GM20000 (cell line): ENCODE results near the gene MARK1.

ENCODE experiments used
- DNase-seq: peaks from one replicate; pipeline ENCODE4 v3.0.0; 2012; ENCODE audit warnings: low spot score
- TF ChIP-seq, protein P1 (sequence below): IDR thresholded peaks from 2 replicates; pipeline ENCODE4 v1.5.1; 2012; ENCODE audit warnings: mild to moderate bottlenecking, control low read depth; ENCODE audit errors: extremely low read depth, missing control alignments

Gene MARK1

DNA sequence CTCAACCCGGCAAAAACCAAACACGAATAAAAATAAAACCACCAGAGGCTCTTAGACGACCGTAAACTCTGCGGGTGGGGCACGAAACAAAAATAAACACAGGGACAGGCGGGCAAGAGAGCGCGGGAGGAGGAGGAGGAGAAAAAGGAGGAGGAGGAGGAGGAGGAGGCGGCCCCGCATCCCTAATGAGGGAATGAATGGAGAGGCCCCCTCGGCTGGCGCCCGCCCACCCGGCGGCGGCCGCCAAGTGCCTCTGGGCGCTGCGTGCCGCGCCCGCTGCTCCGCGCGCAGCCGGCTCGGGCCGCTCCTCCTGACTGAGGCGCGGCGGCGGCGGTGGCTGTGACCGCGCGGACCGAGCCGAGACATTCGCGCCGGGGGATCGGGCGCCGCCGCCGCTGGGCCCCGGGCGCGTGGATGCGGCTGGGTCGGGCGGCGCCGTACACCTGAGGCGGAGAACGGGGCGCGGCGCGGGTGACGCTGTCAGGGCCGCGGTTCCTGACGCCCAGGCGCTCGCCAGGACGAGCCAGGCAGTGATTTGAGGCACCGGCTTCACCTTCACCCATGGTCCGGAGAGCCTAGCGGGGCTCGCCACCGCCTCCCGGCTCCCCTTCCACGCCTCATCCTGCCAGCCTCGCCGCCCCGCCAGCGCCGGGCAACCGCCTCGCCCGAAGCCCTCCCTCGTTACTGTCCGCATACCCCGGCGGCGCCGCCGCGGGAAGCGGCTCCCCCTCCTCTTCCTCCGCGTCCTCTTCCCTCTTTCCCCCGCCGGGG, at the start of gene MARK1:
Gene MARK1, plus strand, starts transcription at position 229 of the 771 bp plus-strand sequence. CDS start 687 bp downstream, outside the sequence.
- DNase-seq: peak; percentile 67

DNA sequence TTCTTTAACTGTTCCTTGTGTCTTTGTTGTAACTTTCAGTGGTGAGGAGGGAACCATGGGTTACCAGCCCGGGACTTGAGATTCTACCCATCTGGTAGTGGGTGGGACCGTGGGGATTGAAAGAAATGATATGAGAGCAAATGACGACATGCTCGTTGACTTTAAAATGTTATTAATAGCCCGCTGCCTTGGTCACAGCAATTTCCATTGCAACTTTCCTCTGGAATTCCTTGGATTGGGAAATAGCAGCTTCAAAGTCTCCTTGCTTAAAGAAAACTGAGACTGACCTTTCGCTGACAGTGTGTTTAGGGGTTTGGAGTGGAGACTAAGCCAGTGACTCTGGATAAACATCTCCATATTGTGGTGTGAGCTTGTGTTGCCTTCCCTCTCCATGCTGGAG, 44.2 kb upstream of the MARK1 start:
- DNase-seq: no peak
- TF ChIP-seq, protein P1, sequence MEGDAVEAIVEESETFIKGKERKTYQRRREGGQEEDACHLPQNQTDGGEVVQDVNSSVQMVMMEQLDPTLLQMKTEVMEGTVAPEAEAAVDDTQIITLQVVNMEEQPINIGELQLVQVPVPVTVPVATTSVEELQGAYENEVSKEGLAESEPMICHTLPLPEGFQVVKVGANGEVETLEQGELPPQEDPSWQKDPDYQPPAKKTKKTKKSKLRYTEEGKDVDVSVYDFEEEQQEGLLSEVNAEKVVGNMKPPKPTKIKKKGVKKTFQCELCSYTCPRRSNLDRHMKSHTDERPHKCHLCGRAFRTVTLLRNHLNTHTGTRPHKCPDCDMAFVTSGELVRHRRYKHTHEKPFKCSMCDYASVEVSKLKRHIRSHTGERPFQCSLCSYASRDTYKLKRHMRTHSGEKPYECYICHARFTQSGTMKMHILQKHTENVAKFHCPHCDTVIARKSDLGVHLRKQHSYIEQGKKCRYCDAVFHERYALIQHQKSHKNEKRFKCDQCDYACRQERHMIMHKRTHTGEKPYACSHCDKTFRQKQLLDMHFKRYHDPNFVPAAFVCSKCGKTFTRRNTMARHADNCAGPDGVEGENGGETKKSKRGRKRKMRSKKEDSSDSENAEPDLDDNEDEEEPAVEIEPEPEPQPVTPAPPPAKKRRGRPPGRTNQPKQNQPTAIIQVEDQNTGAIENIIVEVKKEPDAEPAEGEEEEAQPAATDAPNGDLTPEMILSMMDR: no peak

More for the DNA sequence above, at the start of gene MARK1:
- TF ChIP-seq, protein P1: no peak

DNA sequence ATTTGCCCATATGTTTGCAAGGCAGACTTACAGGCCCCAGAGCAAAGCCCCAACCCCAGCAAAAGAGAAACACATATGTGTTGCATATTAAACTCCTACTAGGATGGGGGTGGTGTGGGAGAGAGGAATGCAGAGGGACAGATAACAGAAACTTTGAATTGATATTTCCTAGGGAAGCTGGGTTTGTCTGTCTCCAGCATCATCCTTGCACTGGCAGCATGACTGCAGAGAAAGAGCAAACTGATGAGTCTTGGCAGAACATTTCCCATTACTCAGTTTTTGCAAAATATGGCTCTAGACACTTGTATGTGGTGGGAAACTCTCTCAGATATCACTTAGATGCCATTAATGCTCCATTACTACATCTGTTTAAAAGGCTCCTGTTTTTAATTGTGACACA, 43.8 kb upstream of the MARK1 start:
- TF ChIP-seq, protein P1: no peak
- no peak for DNase-seq

DNA sequence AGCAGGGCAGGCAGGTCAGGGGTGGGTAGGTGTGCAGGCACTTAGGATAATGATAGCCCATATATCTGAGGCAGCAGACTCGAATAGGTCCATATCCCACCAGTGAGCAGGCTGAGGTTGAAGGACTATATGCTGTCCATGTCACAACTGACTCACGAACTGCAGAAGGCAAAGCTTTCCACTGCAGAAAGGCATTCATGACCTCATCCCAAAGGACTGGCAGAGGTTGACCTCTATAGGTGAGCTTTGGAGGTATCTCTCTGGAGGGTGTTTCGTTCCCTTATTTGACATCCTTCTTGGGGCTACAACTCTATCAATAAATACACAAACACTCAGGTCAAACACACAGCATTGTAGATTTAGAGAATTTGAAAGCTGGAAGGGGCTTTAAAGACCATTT, 42.8 kb upstream of the MARK1 start:
- no peak for DNase-seq
- TF ChIP-seq, protein P1: no peak

DNA sequence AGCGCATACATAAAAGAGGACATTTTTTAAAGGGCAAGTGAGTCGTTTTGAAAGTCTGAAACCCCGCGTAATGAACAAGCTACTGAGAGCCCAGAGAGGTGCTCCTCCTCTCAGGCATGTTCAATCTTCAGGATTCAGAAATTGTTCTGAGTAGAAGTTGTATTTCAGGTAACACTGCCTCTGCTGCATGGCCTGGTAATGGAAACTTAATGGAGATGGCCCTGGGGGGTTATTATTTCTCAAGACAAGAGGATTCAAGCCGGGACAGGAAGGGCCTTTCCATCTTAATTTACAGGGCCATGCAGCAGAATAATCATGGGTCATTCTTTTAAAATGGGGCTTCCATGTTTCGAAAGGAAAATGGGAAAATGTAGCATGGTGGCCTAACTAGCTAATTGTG, 42.1 kb upstream of the MARK1 start:
- TF ChIP-seq, protein P1: no peak

DNA sequence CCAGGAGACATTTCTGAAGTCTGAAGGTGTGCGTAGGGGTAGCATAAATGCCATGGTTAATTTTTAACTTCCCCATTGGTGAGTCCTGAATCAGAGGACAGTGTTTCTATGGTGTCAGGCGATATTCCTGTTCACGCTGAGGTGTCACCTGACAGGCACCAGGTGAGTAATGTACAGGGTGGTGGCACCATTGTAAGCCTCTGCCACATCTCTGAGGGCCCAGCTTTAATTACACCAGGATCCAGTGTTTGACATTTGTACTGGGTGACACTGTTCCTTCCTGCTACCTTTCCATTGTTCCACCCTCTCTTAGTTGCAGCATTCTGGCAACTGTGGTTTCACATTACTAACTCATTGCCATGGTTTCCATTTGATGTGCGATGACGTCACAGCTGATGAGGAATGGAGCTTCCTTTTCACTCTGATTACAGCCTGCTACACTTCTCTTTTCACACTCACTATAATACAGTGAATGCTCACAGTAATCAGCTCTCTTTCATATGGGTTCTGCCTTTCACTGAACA, 40.6 kb upstream of the MARK1 start:
- TF ChIP-seq, protein P1: no peak
- no peak for DNase-seq

More for the DNA sequence above, 42.1 kb upstream of the MARK1 start:
- DNase-seq: no peak

DNA sequence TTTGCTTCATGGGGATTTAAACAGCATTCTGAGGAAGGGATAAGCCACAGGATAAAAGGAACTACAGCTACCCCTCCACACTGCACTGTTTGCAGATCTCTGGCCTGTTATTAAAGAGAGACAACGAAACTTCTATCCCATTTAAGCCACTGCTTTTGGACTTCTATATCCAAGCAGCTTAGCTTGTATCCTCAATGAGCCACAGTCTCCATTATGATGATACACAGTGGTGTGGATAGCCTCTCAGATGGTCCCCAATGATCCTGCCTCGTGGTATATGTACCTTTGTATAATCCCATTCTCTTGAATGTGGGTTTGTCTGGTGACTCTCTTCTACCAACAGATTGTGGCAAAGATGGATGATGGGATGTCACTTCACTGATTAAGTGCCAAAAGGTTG, 36.0 kb upstream of the MARK1 start:
- no peak for DNase-seq

More for the DNA sequence above, 36.0 kb upstream of the MARK1 start:
- TF ChIP-seq, protein P1: no peak
